Middle frontal gyrus (tissue), 1 donor: Measurements from ENCODE around the gene EXOC4.

Experiments used
- DNase-seq: peaks from one replicate; pipeline ENCODE4 v3.0.0-alpha.2; 2015; ENCODE audit warnings: low spot score; ENCODE audit errors: extremely low spot score

The EXOC4 gene

GRCh38 chr7:133912916-133913697, 660.2 kb downstream of the EXOC4 start:
- no peak for DNase-seq

GRCh38 chr7:133916621-133917020, 663.7 kb downstream of the EXOC4 start:
- no peak for DNase-seq

GRCh38 chr7:133919810-133920209, 666.9 kb downstream of the EXOC4 start:
- no peak for DNase-seq

- no peak for DNase-seq
Observed at GRCh38 chr7:133921635-133922182, 668.8 kb downstream of the EXOC4 start.

- DNase-seq: no peak
Observed at GRCh38 chr7:133923974-133924373, 671.1 kb downstream of the EXOC4 start.

GRCh38 chr7:133931053-133931452, 678.2 kb downstream of the EXOC4 start:
- no peak for DNase-seq

GRCh38 chr7:133932591-133932990, 679.7 kb downstream of the EXOC4 start:
- DNase-seq: no peak

GRCh38 chr7:133934262-133934976, 681.5 kb downstream of the EXOC4 start:
- DNase-seq: no peak

- no peak for DNase-seq
Observed at GRCh38 chr7:133934977-133935330, 682.1 kb downstream of the EXOC4 start.

- DNase-seq: no peak
Observed at GRCh38 chr7:133936074-133936473, 683.2 kb downstream of the EXOC4 start.

- no peak for DNase-seq
Observed at GRCh38 chr7:133937786-133938185, 684.9 kb downstream of the EXOC4 start.

- no peak for DNase-seq
Observed at GRCh38 chr7:133940368-133940767, 687.5 kb downstream of the EXOC4 start.

- no peak for DNase-seq
Observed at GRCh38 chr7:133941496-133941895, 688.6 kb downstream of the EXOC4 start.

- DNase-seq: no peak
Observed at GRCh38 chr7:133945497-133945896, 692.6 kb downstream of the EXOC4 start.

- no peak for DNase-seq
Observed at GRCh38 chr7:133947458-133948254, 694.8 kb downstream of the EXOC4 start.

- DNase-seq: no peak
Observed at GRCh38 chr7:133948588-133948987, 695.7 kb downstream of the EXOC4 start.

GRCh38 chr7:133950855-133951254, 698.0 kb downstream of the EXOC4 start:
- no peak for DNase-seq

- DNase-seq: no peak
Observed at GRCh38 chr7:133955208-133955607, 702.3 kb downstream of the EXOC4 start.

- DNase-seq: no peak
Observed at GRCh38 chr7:133957845-133958244, 705.0 kb downstream of the EXOC4 start.

GRCh38 chr7:133958822-133959221, 705.9 kb downstream of the EXOC4 start:
- DNase-seq: no peak

- DNase-seq: no peak
Observed at GRCh38 chr7:133959505-133959904, 706.6 kb downstream of the EXOC4 start.

GRCh38 chr7:133961724-133962123, 708.8 kb downstream of the EXOC4 start:
- DNase-seq: no peak
